ENCODE measurements around the gene MIB2.

The MIB2 gene

GRCh38 chr1:1627829-1628753, 12.8 kb downstream of the MIB2 start:
- Histone ChIP-seq H4K20me1 (ENCODE audit: insufficient read depth, low read length) (no peaks in the 10 kb centered on the region; the same call in 1 of the 2 replicates), H3K36me3 (ENCODE audit: insufficient read depth, low read length) (no peaks in the 10 kb centered on the region), H3K4me3 (ENCODE audit: low read depth in 1 of 2, low read length in 2 of 2) (no peak overlapping the region), H2AFZ (ENCODE audit: low read depth, low read length) (no peak overlapping the region), H3K27me3 (ENCODE audit: insufficient read depth, low read length, poor library complexity) (no peaks in the 10 kb centered on the region), H3K79me2 (ENCODE audit: insufficient read depth, low read length) (no peaks in the 10 kb centered on the region), H3K9ac (ENCODE audit: low read depth, low read length) (no peak overlapping the region), H3K4me1 (ENCODE audit: insufficient read depth, low read length) (peaks cover 15% of the 10 kb centered on the region), H3K27ac (ENCODE audit: low read length) (no peak overlapping the region), H3K9me3 (ENCODE audit: insufficient read depth, low read length, severe bottlenecking) (no peaks in the 10 kb centered on the region), H3K4me2 (ENCODE audit: insufficient read depth, low read length) (no peak overlapping the region)
- DNase-seq (no peak), ATAC-seq (ENCODE audit: insufficient read depth, low read depth) (no peak)
- TF ChIP-seq CTCF (IDR thresholded peaks at IDR 0.05; ENCODE audit: borderline replicate concordance, extremely low read depth, low read length, poor library complexity, severe bottlenecking): no peak

GRCh38 chr1:1628754-1629429, 13.6 kb downstream of the MIB2 start:
- H3K4me2 ChIP-seq (ENCODE audit: insufficient read depth, low read length): no peak overlapping the region
- H2AFZ ChIP-seq (ENCODE audit: low read depth, low read length): no peak overlapping the region
- no peaks in the 10 kb centered on the region; the same call in 1 of the 2 replicates for H4K20me1 ChIP-seq (ENCODE audit: insufficient read depth, low read length)
- TF ChIP-seq EZH2 (IDR thresholded peaks at IDR 0.05; ENCODE audit: borderline replicate concordance, low read depth, low read length, severe bottlenecking) (no peak), CTCF (IDR thresholded peaks at IDR 0.05; ENCODE audit: borderline replicate concordance, extremely low read depth, low read length, poor library complexity, severe bottlenecking) (no peak)
- peaks cover 15% of the 10 kb centered on the region for H3K4me1 ChIP-seq (ENCODE audit: insufficient read depth, low read length)
- H3K79me2 ChIP-seq (ENCODE audit: insufficient read depth, low read length): no peaks in the 10 kb centered on the region
- H3K9ac ChIP-seq (ENCODE audit: low read depth, low read length): no peak overlapping the region
- no peak overlapping the region for H3K4me3 ChIP-seq (ENCODE audit: low read depth in 1 of 2, low read length in 2 of 2)
- no peak overlapping the region for H3K27ac ChIP-seq (ENCODE audit: low read length)
- no peaks in the 10 kb centered on the region for H3K27me3 ChIP-seq (ENCODE audit: insufficient read depth, low read length, poor library complexity)
- no peak for ATAC-seq (ENCODE audit: insufficient read depth, low read depth)
- no peak for DNase-seq
- H3K36me3 ChIP-seq (ENCODE audit: insufficient read depth, low read length): no peaks in the 10 kb centered on the region
- H3K9me3 ChIP-seq (ENCODE audit: insufficient read depth, low read length, severe bottlenecking): no peaks in the 10 kb centered on the region

- H3K27ac ChIP-seq (ENCODE audit: low read length): peak overlapping the region; percentile 49; the same call in 1 of the 2 replicates
- no peaks in the 10 kb centered on the region for H3K27me3 ChIP-seq (ENCODE audit: insufficient read depth, low read length, poor library complexity)
- H3K79me2 ChIP-seq (ENCODE audit: insufficient read depth, low read length): no peaks in the 10 kb centered on the region
- H3K4me3 ChIP-seq (ENCODE audit: low read depth in 1 of 2, low read length in 2 of 2): peak overlapping the region in 1 of 2 experiments; percentile 41; a peak in 2 of 4 replicates
- H4K20me1 ChIP-seq (ENCODE audit: insufficient read depth, low read length): no peaks in the 10 kb centered on the region; the same call in 1 of the 2 replicates
- peak; percentile 70 for DNase-seq
- no peaks in the 10 kb centered on the region for H3K9me3 ChIP-seq (ENCODE audit: insufficient read depth, low read length, severe bottlenecking)
- ATAC-seq (ENCODE audit: insufficient read depth, low read depth): peak; percentile 39
- peaks cover 15% of the 10 kb centered on the region for H3K4me1 ChIP-seq (ENCODE audit: insufficient read depth, low read length)
- H3K4me2 ChIP-seq (ENCODE audit: insufficient read depth, low read length): peak overlapping the region; percentile 79
- H3K36me3 ChIP-seq (ENCODE audit: insufficient read depth, low read length): no peaks in the 10 kb centered on the region
- TF ChIP-seq CTCF (IDR thresholded peaks at IDR 0.05; ENCODE audit: borderline replicate concordance, extremely low read depth, low read length, poor library complexity, severe bottlenecking): no peak
- no peak for TF ChIP-seq EZH2 (IDR thresholded peaks at IDR 0.05; ENCODE audit: borderline replicate concordance, low read depth, low read length, severe bottlenecking)
- no peak overlapping the region; the same call in 1 of the 2 replicates for H2AFZ ChIP-seq (ENCODE audit: low read depth, low read length)
- no peak overlapping the region for H3K9ac ChIP-seq (ENCODE audit: low read depth, low read length)
These were observed 14.3 kb downstream of the MIB2 start for GRCh38 chr1:1629430-1630190.

Measured in DND-41 (cell line).